T-cell (primary cell): ENCODE results near the gene DNAJB8. TPM values are rescaled to one million over a fixed set of nuclear protein-coding genes. Genes with fewer than 3 reads are reported as not detected.
A peak's percentile ranks its signal among the peaks of the same experiment; 100 is the strongest.

Experiments
- ATAC-seq, 4 experiments: fragments of 200-7000 bp in 3 of 4; fragments of 150-1000 bp in 1 of 4; cut with Tn5 transposase; replicated peaks in 1 of 4; 1 replicate in 3 of 4; 2 replicates in 1 of 4; pipeline ENCODE4 v1.10.0; 2021; ENCODE audit warnings: moderate library complexity in 3 of 4, mild to moderate bottlenecking in 2 of 4, moderate number of reproducible peaks in 1 of 4
- CTCF ChIA-PET, 2 donors: fragments of 300-600 bp; sonication (Branson Sonifier 250); formaldehyde crosslinking; loops; one replicate each; lab custom pipeline; 2022; ENCODE audit warnings: antibody characterized with exemption in 2 of 2; lab: Charles Lee
- POLR2A ChIA-PET, 2 donors: fragments of 300-600 bp; sonication (Branson Sonifier 250); formaldehyde crosslinking; loops; one replicate each; lab custom pipeline; 2022; ENCODE audit warnings: antibody characterized with exemption in 2 of 2; lab: Charles Lee
- DNase-seq, 35 experiments: peaks; one replicate each; pipeline versions ENCODE4 v3.0.0 to v3.0.0-alpha.2; 2013 to 2023
- H3K27ac ChIP-seq: one replicate; pipeline ENCODE4 v1.5.1; 2013; ENCODE audit warnings: low read length
- H3K27me3 ChIP-seq, 2 experiments: replicated peaks in 1 of 2; 1 replicate in 1 of 2; 2 replicates in 1 of 2; pipeline versions ENCODE4 v1.6.1 to v1.7.0; 2013; ENCODE audit warnings: low read length in 1 of 2, mixed read lengths in 1 of 2; ENCODE audit not compliant: control insufficient read depth in 2 of 2, insufficient read depth in 2 of 2; ENCODE audit errors: extremely low read depth in 1 of 2
- H3K36me3 ChIP-seq, 2 donors: 1 replicate in 1 of 2; 2 replicates in 1 of 2; pipeline versions ENCODE4 v1.6.1 to v1.7.0; 2013; ENCODE audit warnings: low read length in 1 of 2; ENCODE audit not compliant: control insufficient read depth in 2 of 2, insufficient read depth in 1 of 2; ENCODE audit errors: extremely low read depth in 1 of 2
- H3K4me1 ChIP-seq, 2 experiments: 1 replicate in 1 of 2; 2 replicates in 1 of 2; pipeline versions ENCODE4 v1.6.1 to v1.7.0; 2013; ENCODE audit warnings: low read length in 2 of 2, mixed read lengths in 1 of 2; ENCODE audit not compliant: insufficient read depth in 2 of 2, control insufficient read depth in 1 of 2; ENCODE audit errors: extremely low read depth in 1 of 2
- H3K4me3 ChIP-seq, 2 donors: 1 replicate in 1 of 2; 2 replicates in 1 of 2; pipeline versions ENCODE4 v1.5.1 to v1.7.0; 2013; ENCODE audit warnings: mild to moderate bottlenecking in 2 of 2, low read length in 1 of 2, moderate library complexity in 1 of 2; ENCODE audit not compliant: control insufficient read depth in 1 of 2; ENCODE audit errors: extremely low read depth in 1 of 2
- H3K9me3 ChIP-seq: 2 replicates; pipeline ENCODE4 v1.7.0; 2013
- H3K27ac Mint-ChIP-seq, 2 donors: one replicate each; pipeline ENCODE4 v1.8.0; 2020 to 2021; ENCODE audit warnings: mild to moderate bottlenecking in 2 of 2, mixed read lengths in 2 of 2
- H3K27me3 Mint-ChIP-seq, 2 donors: one replicate each; pipeline ENCODE4 v1.8.0; 2021 to 2022; ENCODE audit warnings: mixed read lengths in 2 of 2
- H3K36me3 Mint-ChIP-seq: one replicate; pipeline ENCODE4 v1.8.0; 2021; ENCODE audit warnings: mixed read lengths
- H3K4me1 Mint-ChIP-seq, 3 donors: one replicate each; pipeline ENCODE4 v1.8.0; 2020 to 2022; ENCODE audit warnings: mixed read lengths in 3 of 3, mild to moderate bottlenecking in 1 of 3
- H3K4me3 Mint-ChIP-seq, 3 donors: one replicate each; pipeline ENCODE4 v1.8.0; 2020 to 2022; ENCODE audit warnings: mild to moderate bottlenecking in 3 of 3, mixed read lengths in 3 of 3, moderate library complexity in 3 of 3
- H3K9me3 Mint-ChIP-seq, 3 donors: one replicate each; pipeline ENCODE4 v1.8.0; 2020 to 2022; ENCODE audit warnings: mixed read lengths in 3 of 3
- WGBS: methylation state at CpG from one replicate; pipeline ENCODE4 v1.1.5; 2013; ENCODE audit warnings: missing lambda C conversion rate; ENCODE audit not compliant: insufficient coverage; 5-methylcytosine and 5-hydroxymethylcytosine counted together
- total RNA-seq, 35 experiments: library from RNA in 6 of 35; stranded (reverse) in 6 of 35; fragments of 120-200 nt in 1 of 35; gene quantifications; one replicate each; pipeline versions ENCODE4 v1.2.1 to v1.2.4 and lab custom pipeline; 2013 to 2026

Gene DNAJB8
- total RNA-seq, 5 donors from 2014 or later (not counting 1 experiment from before 2014, with no cell fraction given), result not detected

GRCh38 chr3:128491941-128492670, 25.4 kb upstream of the DNAJB8 start:
- H3K4me3 ChIP-seq, result peak overlapping the region in 1 of 2 donors; percentile 33
- 3% methylated on average over 65 of the region's 70 CpGs for WGBS
- no peaks in the 10 kb centered on the region for H3K9me3 Mint-ChIP-seq
- no peaks in the 10 kb centered on the region for H3K36me3 ChIP-seq
- ChIA-PET CTCF (no interaction called here), POLR2A (no interaction called here)
- H3K27ac ChIP-seq, result no peak overlapping the region
- peaks cover 26 to 39% (median 33%) of the 10 kb centered on the region in 3 donors for H3K4me1 Mint-ChIP-seq
- H3K27me3 Mint-ChIP-seq, result peaks cover 45 to 73% of the 10 kb centered on the region in 2 donors
- no peak overlapping the region for H3K27ac Mint-ChIP-seq
- H3K27me3 ChIP-seq, result peaks cover 0 to 95% of the 10 kb centered on the region in 2 experiments
- H3K4me3 Mint-ChIP-seq, result peak overlapping the region; percentile 21 to 85 (median 31)
- peaks cover 10 to 66% of the 10 kb centered on the region in 2 experiments for H3K4me1 ChIP-seq
- H3K9me3 ChIP-seq, result no peaks in the 10 kb centered on the region
- peak in 3 of 4 experiments; percentile 6 to 15 (median 8) for ATAC-seq
- DNase-seq, result peak in 3 of 35 experiments; percentile 24 to 30 (median 27)
- H3K36me3 Mint-ChIP-seq, result no peaks in the 10 kb centered on the region

- no peaks in the 10 kb centered on the region for H3K36me3 ChIP-seq
- Mint-ChIP-seq H3K4me3 (peak overlapping the region in 1 of 3 donors; percentile 85), H3K4me1 (peaks cover 27 to 41% (median 31%) of the 10 kb centered on the region in 3 donors), H3K27ac (no peak overlapping the region), H3K9me3 (no peaks in the 10 kb centered on the region), H3K36me3 (no peaks in the 10 kb centered on the region), H3K27me3 (peaks cover 45 to 73% of the 10 kb centered on the region in 2 donors)
- no peak for ATAC-seq
- peaks cover 0 to 95% of the 10 kb centered on the region in 2 experiments for H3K27me3 ChIP-seq
- no peak overlapping the region for H3K27ac ChIP-seq
- peak overlapping the region in 1 of 2 donors; percentile 33 for H3K4me3 ChIP-seq
- peak in 2 of 35 experiments; percentile 24 to 25 for DNase-seq
- CTCF ChIA-PET, result interaction anchor here in 1 of 2 donors (0.6 kb wide), 1 partner anchor 439 kb away, joined by 4 read pairs; the partner anchor contains the start of gene SEC61A1
- H3K9me3 ChIP-seq, result no peaks in the 10 kb centered on the region
- 4% methylated on average over 19 of the region's 19 CpGs for whole genome bisulfite sequencing
- POLR2A ChIA-PET, result no interaction called here
- H3K4me1 ChIP-seq, result peaks cover 10 to 68% of the 10 kb centered on the region in 2 experiments
Observed at GRCh38 chr3:128491691-128491940, 24.9 kb upstream of the DNAJB8 start.

GRCh38 chr3:128490915-128491690, 24.4 kb upstream of the DNAJB8 start:
- Mint-ChIP-seq H3K27me3 (peaks cover 47 to 74% of the 10 kb centered on the region in 2 donors), H3K36me3 (no peaks in the 10 kb centered on the region), H3K4me1 (peaks cover 32 to 46% (median 35%) of the 10 kb centered on the region in 3 donors), H3K4me3 (peak overlapping the region in 2 of 3 donors; percentile 13 to 85), H3K9me3 (no peaks in the 10 kb centered on the region), H3K27ac (no peak overlapping the region)
- Histone ChIP-seq H3K27ac (no peak overlapping the region), H3K36me3 (no peaks in the 10 kb centered on the region), H3K27me3 (peaks cover 0 to 97% of the 10 kb centered on the region in 2 experiments), H3K4me3 (no peak overlapping the region), H3K4me1 (peaks cover 10 to 73% of the 10 kb centered on the region in 2 experiments), H3K9me3 (no peaks in the 10 kb centered on the region)
- CTCF ChIA-PET, result interaction anchor here in 1 of 2 donors (0.6 kb wide), 1 partner anchor 439 kb away, joined by 4 read pairs; the partner anchor contains the start of gene SEC61A1
- ATAC-seq (no peak), DNase-seq (peak in 2 of 35 experiments; percentile 13 to 22)
- 16% methylated on average over 10 of the region's 23 CpGs for WGBS
- POLR2A ChIA-PET, result no interaction called here

GRCh38 chr3:128490650-128490914, 23.9 kb upstream of the DNAJB8 start:
- H3K9me3 ChIP-seq, result no peaks in the 10 kb centered on the region
- H3K27me3 Mint-ChIP-seq, result peaks cover 47 to 73% of the 10 kb centered on the region in 2 donors
- peaks cover 33 to 46% (median 35%) of the 10 kb centered on the region in 3 donors for H3K4me1 Mint-ChIP-seq
- WGBS, result 18% methylated on average over 9 of the region's 10 CpGs
- peaks cover 10 to 73% of the 10 kb centered on the region in 2 experiments for H3K4me1 ChIP-seq
- peak overlapping the region in 1 of 3 donors; percentile 85 for H3K4me3 Mint-ChIP-seq
- ATAC-seq (no peak), DNase-seq (no peak)
- no peak overlapping the region for H3K27ac Mint-ChIP-seq
- no peak overlapping the region for H3K27ac ChIP-seq
- no peaks in the 10 kb centered on the region for H3K36me3 ChIP-seq
- H3K4me3 ChIP-seq, result peak overlapping the region in 1 of 2 donors; percentile 64
- ChIA-PET CTCF (no interaction called here), POLR2A (no interaction called here)
- H3K36me3 Mint-ChIP-seq, result no peaks in the 10 kb centered on the region
- H3K27me3 ChIP-seq, result peaks cover 0 to 97% of the 10 kb centered on the region in 2 experiments
- no peaks in the 10 kb centered on the region for H3K9me3 Mint-ChIP-seq

- peaks cover 0 to 97% of the 10 kb centered on the region in 2 experiments for H3K27me3 ChIP-seq
- DNase-seq, result peak in 4 of 35 experiments; percentile 15 to 31 (median 23)
- H3K4me3 Mint-ChIP-seq, result peak overlapping the region; percentile 67 to 85 (median 75)
- no peak overlapping the region for H3K27ac Mint-ChIP-seq
- peaks cover 10 to 73% of the 10 kb centered on the region in 2 experiments for H3K4me1 ChIP-seq
- peak overlapping the region; percentile 34 to 64 for H3K4me3 ChIP-seq
- no peaks in the 10 kb centered on the region for H3K9me3 ChIP-seq
- H3K36me3 Mint-ChIP-seq, result no peaks in the 10 kb centered on the region
- H3K36me3 ChIP-seq, result no peaks in the 10 kb centered on the region
- POLR2A ChIA-PET, result no interaction called here
- peak in 1 of 4 experiments; percentile 7 for ATAC-seq
- CTCF ChIA-PET, result interaction anchor here in 1 of 2 donors (0.5 to 1.0 kb wide), 2 partner anchors 62 to 336 kb away, joined by 4 to 5 read pairs; no protein-coding TSS in a partner anchor
- WGBS, result 2% methylated on average over 61 of the region's 61 CpGs
- no peak overlapping the region for H3K27ac ChIP-seq
- H3K4me1 Mint-ChIP-seq, result peaks cover 33 to 49% (median 35%) of the 10 kb centered on the region in 3 donors
- peaks cover 48 to 73% of the 10 kb centered on the region in 2 donors for H3K27me3 Mint-ChIP-seq
- no peaks in the 10 kb centered on the region for H3K9me3 Mint-ChIP-seq
Observed at GRCh38 chr3:128489927-128490649, 23.4 kb upstream of the DNAJB8 start.

GRCh38 chr3:128489674-128489926, 22.9 kb upstream of the DNAJB8 start:
- peak overlapping the region; percentile 67 to 85 (median 75) for H3K4me3 Mint-ChIP-seq
- no peak overlapping the region for H3K27ac ChIP-seq
- H3K27me3 Mint-ChIP-seq, result peaks cover 49 to 74% of the 10 kb centered on the region in 2 donors
- H3K9me3 ChIP-seq, result no peaks in the 10 kb centered on the region
- no peaks in the 10 kb centered on the region for H3K9me3 Mint-ChIP-seq
- under 1% methylated on average over 26 of the region's 26 CpGs for WGBS
- DNase-seq, result peak in 2 of 35 experiments; percentile 21 to 24
- no peak overlapping the region for H3K27ac Mint-ChIP-seq
- H3K36me3 ChIP-seq, result no peaks in the 10 kb centered on the region
- CTCF ChIA-PET, result interaction anchor here in 1 of 2 donors (0.5 to 1.0 kb wide), 2 partner anchors 62 to 336 kb away, joined by 4 to 5 read pairs; no protein-coding TSS in a partner anchor
- peaks cover 0 to 98% of the 10 kb centered on the region in 2 experiments for H3K27me3 ChIP-seq
- peak in 1 of 4 experiments; percentile 3 for ATAC-seq
- H3K4me1 Mint-ChIP-seq, result peaks cover 33 to 51% (median 35%) of the 10 kb centered on the region in 3 donors
- peaks cover 10 to 73% of the 10 kb centered on the region in 2 experiments for H3K4me1 ChIP-seq
- POLR2A ChIA-PET, result no interaction called here
- H3K4me3 ChIP-seq, result peak overlapping the region; percentile 34 to 64
- H3K36me3 Mint-ChIP-seq, result no peaks in the 10 kb centered on the region
